K562 (cell line): ENCODE data around the gene ANAPC13. TPM values are rescaled to one million over a fixed set of nuclear protein-coding genes. Genes with fewer than 3 reads are reported as not detected.
A peak's percentile ranks its signal among the peaks of the same experiment; 100 is the strongest.

ENCODE experiments used
- C11orf30 ChIP-seq: fragments of 450-650 bp; IDR thresholded peaks from 2 replicates; pipeline ENCODE4 v1.6.1; 2016; ENCODE audit warnings: low read depth, mild to moderate bottlenecking
- ETV5 ChIP-seq: sonication (generic); formaldehyde crosslinking; IDR thresholded peaks from 2 replicates; pipeline ENCODE4 v1.4.0; 2020; ENCODE audit warnings: low read depth, mild to moderate bottlenecking, missing genetic modification reagents
- SIN3B ChIP-seq: fragments of 450-650 bp; IDR thresholded peaks from 2 replicates; pipeline ENCODE4 v1.6.1; 2017; ENCODE audit warnings: low read depth, mild to moderate bottlenecking, moderate library complexity
- polyA plus RNA-seq, 8 experiments: library from polyadenylated mRNA; depleted of rRNA in 4 of 8; stranded (reverse) in 5 of 8; unstranded in 3 of 8; fragments of >200 nt; fragmentation: Nextera tagmentation in 2 of 8; fragmentation: Illumina TruSeq in 1 of 8; extraction: Ambion mirVana in 2 of 8; extraction: Trizol in 1 of 8; gene quantifications; 2 replicates each; pipeline versions ENCODE4 v1.2.1 to v1.2.3, GENCODE V29; 2011 to 2014; ENCODE audit warnings: inconsistent platforms in 1 of 8, missing spikeins in 1 of 8
- total RNA-seq, 7 experiments: library from RNA; depleted of rRNA in 6 of 7; stranded (reverse); fragments of >200 nt in 6 of 7; fragmentation: Illumina TruSeq in 2 of 7; extraction: Trizol in 2 of 7; gene quantifications; 2 replicates each; pipeline versions ENCODE4 v1.2.1 to v1.2.3, GENCODE V29; 2011 to 2021; ENCODE audit warnings: low replicate concordance in 1 of 7
- TF ChIP-seq, protein P1 (sequence below): fragments of 450-650 bp; formaldehyde crosslinking; IDR thresholded peaks from 2 replicates; pipeline ENCODE4 v1.4.0; 2020; ENCODE audit warnings: mild to moderate bottlenecking, mixed read lengths
- TF ChIP-seq, protein P2 (sequence below): fragments of 450-650 bp; IDR thresholded peaks from 2 replicates; pipeline ENCODE4 v1.6.1; 2016; ENCODE audit warnings: low read depth, mild to moderate bottlenecking, moderate library complexity
- TF ChIP-seq, protein P3 (sequence below): fragments of 250-450 bp; sonication (Bioruptor Pico); IDR thresholded peaks from 2 replicates; pipeline ENCODE4 v1.8.0; 2022; ENCODE audit warnings: inconsistent platforms
- TF ChIP-seq, protein P4 (sequence below): sonication (generic); formaldehyde crosslinking; IDR thresholded peaks from 2 replicates; pipeline ENCODE4 v1.8.0; 2022; ENCODE audit warnings: mild to moderate bottlenecking, missing genetic modification reagents
- TF ChIP-seq, protein P5 (sequence below): fragments of 450-650 bp; IDR thresholded peaks from 2 replicates; pipeline ENCODE4 v1.7.1; 2018; ENCODE audit warnings: mild to moderate bottlenecking, low read depth; ENCODE audit not compliant: partially characterized antibody

ANAPC13 gene
- total and polyA plus RNA-seq, 9 of the 15 experiments (the other 6 are each of a cell fraction or from before 2014, with no cell fraction given), result 48.5 to 238 (median 68.5) TPM

DNA sequence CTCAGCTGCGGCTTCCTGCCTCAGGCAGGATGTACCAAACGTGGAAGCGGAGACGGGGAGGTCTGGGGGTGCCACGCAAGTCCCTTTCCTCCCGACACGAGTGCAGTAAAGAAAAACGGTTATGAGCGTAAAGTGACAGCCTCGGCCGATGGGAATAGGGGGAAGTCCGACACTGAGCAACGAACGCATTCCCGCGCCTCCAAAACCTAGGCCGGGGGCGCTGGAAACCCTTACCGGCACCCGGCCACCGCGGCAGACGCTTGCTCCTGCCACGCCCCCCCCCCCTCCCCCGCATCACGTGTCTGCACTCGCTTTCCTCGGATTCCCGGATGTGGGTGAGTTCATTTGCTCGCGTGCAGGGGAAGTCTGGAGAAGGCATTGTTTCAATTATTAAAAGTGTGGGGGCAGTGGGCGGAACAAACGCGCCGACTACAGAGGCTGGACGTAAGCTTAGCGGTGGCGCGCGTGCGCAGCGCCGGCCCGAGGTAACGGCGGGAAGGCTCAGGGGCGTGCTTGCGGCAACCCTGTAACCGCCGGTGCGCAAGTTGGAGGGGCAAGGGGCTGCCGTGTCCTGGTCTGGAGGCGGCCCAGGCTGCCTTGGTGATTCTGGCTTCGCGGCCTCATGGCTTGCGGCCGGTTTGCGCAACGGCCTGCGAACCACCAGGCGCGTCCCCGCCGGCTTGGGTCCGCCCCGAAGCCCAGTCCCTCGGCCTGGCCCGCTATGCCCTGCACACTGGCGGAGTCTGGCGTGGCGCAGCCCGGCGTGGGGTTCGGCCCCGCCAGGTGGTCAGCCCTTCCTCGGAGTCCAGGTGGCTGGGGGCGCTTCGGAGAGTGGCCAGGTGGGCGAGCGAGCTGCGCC, at the start of gene ANAPC13, which contains the start of gene CEP63 (continued):
- TF ChIP-seq, protein P1, sequence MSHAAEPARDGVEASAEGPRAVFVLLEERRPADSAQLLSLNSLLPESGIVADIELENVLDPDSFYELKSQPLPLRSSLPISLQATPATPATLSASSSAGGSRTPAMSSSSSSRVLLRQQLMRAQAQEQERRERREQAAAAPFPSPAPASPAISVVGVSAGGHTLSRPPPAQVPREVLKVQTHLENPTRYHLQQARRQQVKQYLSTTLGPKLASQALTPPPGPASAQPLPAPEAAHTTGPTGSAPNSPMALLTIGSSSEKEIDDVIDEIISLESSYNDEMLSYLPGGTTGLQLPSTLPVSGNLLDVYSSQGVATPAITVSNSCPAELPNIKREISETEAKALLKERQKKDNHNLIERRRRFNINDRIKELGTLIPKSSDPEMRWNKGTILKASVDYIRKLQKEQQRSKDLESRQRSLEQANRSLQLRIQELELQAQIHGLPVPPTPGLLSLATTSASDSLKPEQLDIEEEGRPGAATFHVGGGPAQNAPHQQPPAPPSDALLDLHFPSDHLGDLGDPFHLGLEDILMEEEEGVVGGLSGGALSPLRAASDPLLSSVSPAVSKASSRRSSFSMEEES (CRISPR knock-in tag), result peak; percentile 76
- TF ChIP-seq, protein P2, sequence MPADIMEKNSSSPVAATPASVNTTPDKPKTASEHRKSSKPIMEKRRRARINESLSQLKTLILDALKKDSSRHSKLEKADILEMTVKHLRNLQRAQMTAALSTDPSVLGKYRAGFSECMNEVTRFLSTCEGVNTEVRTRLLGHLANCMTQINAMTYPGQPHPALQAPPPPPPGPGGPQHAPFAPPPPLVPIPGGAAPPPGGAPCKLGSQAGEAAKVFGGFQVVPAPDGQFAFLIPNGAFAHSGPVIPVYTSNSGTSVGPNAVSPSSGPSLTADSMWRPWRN, result peak; percentile 70; the same call in 1 of the 2 replicates
- TF ChIP-seq, protein P3, sequence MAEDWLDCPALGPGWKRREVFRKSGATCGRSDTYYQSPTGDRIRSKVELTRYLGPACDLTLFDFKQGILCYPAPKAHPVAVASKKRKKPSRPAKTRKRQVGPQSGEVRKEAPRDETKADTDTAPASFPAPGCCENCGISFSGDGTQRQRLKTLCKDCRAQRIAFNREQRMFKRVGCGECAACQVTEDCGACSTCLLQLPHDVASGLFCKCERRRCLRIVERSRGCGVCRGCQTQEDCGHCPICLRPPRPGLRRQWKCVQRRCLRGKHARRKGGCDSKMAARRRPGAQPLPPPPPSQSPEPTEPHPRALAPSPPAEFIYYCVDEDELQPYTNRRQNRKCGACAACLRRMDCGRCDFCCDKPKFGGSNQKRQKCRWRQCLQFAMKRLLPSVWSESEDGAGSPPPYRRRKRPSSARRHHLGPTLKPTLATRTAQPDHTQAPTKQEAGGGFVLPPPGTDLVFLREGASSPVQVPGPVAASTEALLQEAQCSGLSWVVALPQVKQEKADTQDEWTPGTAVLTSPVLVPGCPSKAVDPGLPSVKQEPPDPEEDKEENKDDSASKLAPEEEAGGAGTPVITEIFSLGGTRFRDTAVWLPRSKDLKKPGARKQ (CRISPR knock-in tag), result no peak
- TF ChIP-seq C11orf30 (peak; percentile 47), SIN3B (no peak; the same call in 1 of the 2 replicates), ETV5 (CRISPR knock-in tag) (peak; percentile 44; the same call in 1 of the 2 replicates)
- TF ChIP-seq, protein P4, sequence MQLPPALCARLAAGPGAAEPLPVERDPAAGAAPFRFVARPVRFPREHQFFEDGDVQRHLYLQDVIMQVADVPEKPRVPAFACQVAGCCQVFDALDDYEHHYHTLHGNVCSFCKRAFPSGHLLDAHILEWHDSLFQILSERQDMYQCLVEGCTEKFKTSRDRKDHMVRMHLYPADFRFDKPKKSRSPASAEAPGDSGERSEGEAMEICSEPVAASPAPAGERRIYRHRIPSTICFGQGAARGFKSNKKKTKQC (CRISPR knock-in tag), result peak; percentile 83
- TF ChIP-seq, protein P5, sequence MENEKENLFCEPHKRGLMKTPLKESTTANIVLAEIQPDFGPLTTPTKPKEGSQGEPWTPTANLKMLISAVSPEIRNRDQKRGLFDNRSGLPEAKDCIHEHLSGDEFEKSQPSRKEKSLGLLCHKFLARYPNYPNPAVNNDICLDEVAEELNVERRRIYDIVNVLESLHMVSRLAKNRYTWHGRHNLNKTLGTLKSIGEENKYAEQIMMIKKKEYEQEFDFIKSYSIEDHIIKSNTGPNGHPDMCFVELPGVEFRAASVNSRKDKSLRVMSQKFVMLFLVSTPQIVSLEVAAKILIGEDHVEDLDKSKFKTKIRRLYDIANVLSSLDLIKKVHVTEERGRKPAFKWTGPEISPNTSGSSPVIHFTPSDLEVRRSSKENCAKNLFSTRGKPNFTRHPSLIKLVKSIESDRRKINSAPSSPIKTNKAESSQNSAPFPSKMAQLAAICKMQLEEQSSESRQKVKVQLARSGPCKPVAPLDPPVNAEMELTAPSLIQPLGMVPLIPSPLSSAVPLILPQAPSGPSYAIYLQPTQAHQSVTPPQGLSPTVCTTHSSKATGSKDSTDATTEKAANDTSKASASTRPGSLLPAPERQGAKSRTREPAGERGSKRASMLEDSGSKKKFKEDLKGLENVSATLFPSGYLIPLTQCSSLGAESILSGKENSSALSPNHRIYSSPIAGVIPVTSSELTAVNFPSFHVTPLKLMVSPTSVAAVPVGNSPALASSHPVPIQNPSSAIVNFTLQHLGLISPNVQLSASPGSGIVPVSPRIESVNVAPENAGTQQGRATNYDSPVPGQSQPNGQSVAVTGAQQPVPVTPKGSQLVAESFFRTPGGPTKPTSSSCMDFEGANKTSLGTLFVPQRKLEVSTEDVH, result peak; percentile 37
